Neuronal stem cell (in vitro differentiated cells): Measurements from ENCODE around the gene GPATCH2L.

Source experiments
- DNase-seq: peaks from one replicate; pipeline ENCODE4 v3.0.0-alpha.2; 2013; ENCODE audit warnings: low spot score
- H2AFZ ChIP-seq: one replicate; pipeline ENCODE4 v1.6.1; 2013; ENCODE audit warnings: mild to moderate bottlenecking, low read length, inconsistent platforms
- H2AK5ac ChIP-seq: 2 replicates; pipeline ENCODE4 v1.6.1; 2013; ENCODE audit warnings: low read depth, mild to moderate bottlenecking, inconsistent platforms, low read length, moderate library complexity, mixed read lengths
- H2BK120ac ChIP-seq: 2 replicates; pipeline ENCODE4 v1.6.1; 2013; ENCODE audit warnings: low read depth, mild to moderate bottlenecking, inconsistent platforms, low read length, moderate library complexity, mixed read lengths
- H2BK12ac ChIP-seq: one replicate; pipeline ENCODE4 v1.6.1; 2013; ENCODE audit warnings: low read length, inconsistent platforms
- H2BK15ac ChIP-seq: 2 replicates; pipeline ENCODE4 v1.6.1; 2013; ENCODE audit warnings: mild to moderate bottlenecking, low read length, inconsistent platforms, mixed read lengths
- H2BK5ac ChIP-seq: one replicate; pipeline ENCODE4 v1.6.1; 2013; ENCODE audit warnings: inconsistent platforms, mild to moderate bottlenecking, low read length, moderate library complexity
- H3K14ac ChIP-seq: one replicate; pipeline ENCODE4 v1.6.1; 2013; ENCODE audit warnings: low read length, inconsistent platforms
- H3K18ac ChIP-seq: 2 replicates; pipeline ENCODE4 v1.6.1; 2013; ENCODE audit warnings: low read length, inconsistent platforms
- H3K23ac ChIP-seq: 2 replicates; pipeline ENCODE4 v1.6.1; 2013; ENCODE audit warnings: low read depth, mild to moderate bottlenecking, mixed read lengths, low read length, inconsistent platforms; ENCODE audit not compliant: poor library complexity
- H3K27ac ChIP-seq: replicated peaks from 3 replicates; pipeline ENCODE4 v1.5.1; 2013; ENCODE audit warnings: low read length, inconsistent platforms
- H3K27me3 ChIP-seq, 3 experiments: 2 replicates each; pipeline ENCODE4 v1.6.1; 2013; ENCODE audit warnings: low read length in 3 of 3, mild to moderate bottlenecking in 2 of 3, inconsistent platforms in 1 of 3, low read depth in 1 of 3, mixed read lengths in 1 of 3, moderate library complexity in 1 of 3; ENCODE audit not compliant: control insufficient read depth in 3 of 3, insufficient read depth in 3 of 3
- H3K36me3 ChIP-seq, 2 donors: replicated peaks in 1 of 2; 2 replicates each; pipeline ENCODE4 v1.6.1; 2013; ENCODE audit warnings: low read length in 2 of 2; ENCODE audit not compliant: control insufficient read depth in 2 of 2, insufficient read depth in 2 of 2
- H3K4ac ChIP-seq: 2 replicates; pipeline ENCODE4 v1.6.1; 2013; ENCODE audit warnings: inconsistent platforms, mild to moderate bottlenecking, low read length, moderate library complexity
- H3K4me1 ChIP-seq, 2 donors: 1 replicate in 1 of 2; 2 replicates in 1 of 2; pipeline ENCODE4 v1.6.1; 2013; ENCODE audit warnings: low read length in 2 of 2, low read depth in 1 of 2; ENCODE audit not compliant: control insufficient read depth in 2 of 2, insufficient read depth in 1 of 2
- H3K4me2 ChIP-seq: one replicate; pipeline ENCODE4 v1.6.1; 2013; ENCODE audit warnings: mild to moderate bottlenecking, low read length, inconsistent platforms; ENCODE audit not compliant: insufficient read depth, poor library complexity, severe bottlenecking
- H3K4me3 ChIP-seq, 2 donors: 2 replicates each; pipeline ENCODE4 v1.5.1; 2013; ENCODE audit warnings: low read length in 2 of 2, mild to moderate bottlenecking in 2 of 2, inconsistent platforms in 1 of 2, moderate library complexity in 1 of 2
- H3K79me1 ChIP-seq: one replicate; pipeline ENCODE4 v1.6.1; 2013; ENCODE audit warnings: low read depth, mild to moderate bottlenecking, inconsistent platforms, low read length, moderate library complexity
- H3K9ac ChIP-seq: one replicate; pipeline ENCODE4 v1.6.1; 2013; ENCODE audit warnings: mild to moderate bottlenecking, low read depth, low read length, inconsistent platforms; ENCODE audit not compliant: poor library complexity
- H3K9me3 ChIP-seq, 2 donors: replicated peaks in 1 of 2; 2 replicates each; pipeline versions ENCODE3 to v1.6.1; 2013; ENCODE audit warnings: low read length in 2 of 2, mild to moderate bottlenecking in 2 of 2, inconsistent platforms in 1 of 2, low read depth in 1 of 2, mixed read lengths in 1 of 2, moderate library complexity in 1 of 2; ENCODE audit not compliant: control insufficient read depth in 2 of 2, insufficient read depth in 1 of 2
- H4K8ac ChIP-seq: one replicate; pipeline ENCODE4 v1.6.1; 2013; ENCODE audit warnings: low read depth, mild to moderate bottlenecking, inconsistent platforms, low read length, moderate library complexity
- H4K91ac ChIP-seq: one replicate; pipeline ENCODE4 v1.6.1; 2013; ENCODE audit warnings: low read length, low read depth, mild to moderate bottlenecking, inconsistent platforms; ENCODE audit not compliant: poor library complexity
- WGBS, 2 donors: extraction: QIAGEN DNeasy Blood & Tissue Kit; methylation state at CpG; one replicate each; pipeline ENCODE4 v1.1.7; 2013; ENCODE audit warnings: missing lambda C conversion rate in 2 of 2, mixed read lengths in 1 of 2; ENCODE audit not compliant: insufficient read length in 2 of 2, insufficient replicate concordance in 1 of 2; ENCODE audit errors: extremely low coverage in 2 of 2; 5-methylcytosine and 5-hydroxymethylcytosine counted together

The GPATCH2L gene

DNA sequence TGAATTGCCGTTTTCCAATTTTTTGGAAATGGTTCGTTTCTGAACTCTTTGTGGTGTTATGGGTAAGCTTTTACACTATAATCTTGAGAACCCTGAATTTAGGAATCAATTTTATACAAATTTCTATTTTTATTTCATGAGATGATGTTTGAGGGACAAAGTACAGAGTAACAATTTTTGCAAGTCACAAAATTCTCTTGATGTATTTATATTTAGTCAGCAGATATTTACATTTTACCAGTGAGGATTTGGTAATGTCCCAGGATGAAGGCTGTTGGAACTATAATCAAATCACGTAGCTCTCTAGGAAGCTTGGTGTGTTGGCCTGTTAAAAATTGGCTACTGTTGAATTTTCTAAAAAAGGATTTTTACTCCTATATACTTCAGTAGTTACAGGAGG, 24.2 kb downstream of the GPATCH2L start:
- no peak overlapping the region for H3K27ac ChIP-seq
- H2BK5ac ChIP-seq = no peak overlapping the region
- peaks cover 21 to 94% of the 10 kb centered on the region in 2 donors for H3K36me3 ChIP-seq
- no peak overlapping the region for H2AFZ ChIP-seq
- no peak overlapping the region for H2AK5ac ChIP-seq
- H4K91ac ChIP-seq = no peak overlapping the region
- H4K8ac ChIP-seq = no peak overlapping the region
- no peaks in the 10 kb centered on the region for H3K79me1 ChIP-seq
- DNase-seq = no peak
- no CpG with 5 or more reads among the region's 3 CpGs for WGBS, 2 donors
- H3K4me2 ChIP-seq = no peak overlapping the region
- H3K4me1 ChIP-seq = no peaks in the 10 kb centered on the region
- H3K4ac ChIP-seq = no peak overlapping the region
- no peak overlapping the region for H3K18ac ChIP-seq
- no peak overlapping the region for H3K14ac ChIP-seq
- H3K27me3 ChIP-seq = no peaks in the 10 kb centered on the region
- no peak overlapping the region for H3K23ac ChIP-seq
- H3K9me3 ChIP-seq = no peaks in the 10 kb centered on the region
- H3K4me3 ChIP-seq = no peak overlapping the region
- no peak overlapping the region for H2BK120ac ChIP-seq
- no peak overlapping the region for H3K9ac ChIP-seq
- no peak overlapping the region for H2BK12ac ChIP-seq
- H2BK15ac ChIP-seq = no peak overlapping the region

DNA sequence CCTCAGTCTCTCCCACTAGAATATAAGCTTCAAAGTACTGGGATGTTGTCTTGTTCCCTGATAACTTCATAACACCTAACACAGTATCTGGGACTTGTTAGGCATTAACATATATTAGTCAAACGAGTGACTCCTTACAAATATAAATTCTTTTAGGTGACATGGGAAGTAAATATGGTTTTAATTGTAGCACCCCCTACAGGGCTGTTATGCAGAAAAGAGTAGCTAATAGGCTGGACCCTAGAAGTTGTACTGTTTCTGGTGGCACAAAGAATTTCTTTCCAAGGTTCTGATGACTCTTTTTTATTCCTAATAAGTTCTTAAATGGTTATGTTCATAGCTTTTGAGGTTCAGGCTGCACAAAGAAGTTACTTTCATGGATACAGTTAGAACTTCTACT, 29.8 kb downstream of the GPATCH2L start:
- H3K4me3 ChIP-seq = no peak overlapping the region
- no peak overlapping the region for H3K9ac ChIP-seq
- no peaks in the 10 kb centered on the region for H3K79me1 ChIP-seq
- H3K23ac ChIP-seq = no peak overlapping the region
- no peak overlapping the region for H3K4me2 ChIP-seq
- H4K8ac ChIP-seq = no peak overlapping the region
- no peaks in the 10 kb centered on the region for H3K27me3 ChIP-seq
- no peak overlapping the region for H3K14ac ChIP-seq
- H3K18ac ChIP-seq = no peak overlapping the region
- H2AFZ ChIP-seq = no peak overlapping the region
- peaks cover 0 to 4% of the 10 kb centered on the region in 2 donors for H3K4me1 ChIP-seq
- H4K91ac ChIP-seq = no peak overlapping the region
- no peak overlapping the region for H3K4ac ChIP-seq
- no peak overlapping the region for H2BK120ac ChIP-seq
- H2AK5ac ChIP-seq = no peak overlapping the region
- no peak for DNase-seq
- peaks cover 19 to 95% of the 10 kb centered on the region in 2 donors for H3K36me3 ChIP-seq
- no peak overlapping the region for H2BK15ac ChIP-seq
- H2BK5ac ChIP-seq = no peak overlapping the region
- no CpG with 5 or more reads among the region's 1 CpG for WGBS, 2 donors
- H2BK12ac ChIP-seq = no peak overlapping the region
- H3K9me3 ChIP-seq = no peaks in the 10 kb centered on the region
- no peak overlapping the region for H3K27ac ChIP-seq

DNA sequence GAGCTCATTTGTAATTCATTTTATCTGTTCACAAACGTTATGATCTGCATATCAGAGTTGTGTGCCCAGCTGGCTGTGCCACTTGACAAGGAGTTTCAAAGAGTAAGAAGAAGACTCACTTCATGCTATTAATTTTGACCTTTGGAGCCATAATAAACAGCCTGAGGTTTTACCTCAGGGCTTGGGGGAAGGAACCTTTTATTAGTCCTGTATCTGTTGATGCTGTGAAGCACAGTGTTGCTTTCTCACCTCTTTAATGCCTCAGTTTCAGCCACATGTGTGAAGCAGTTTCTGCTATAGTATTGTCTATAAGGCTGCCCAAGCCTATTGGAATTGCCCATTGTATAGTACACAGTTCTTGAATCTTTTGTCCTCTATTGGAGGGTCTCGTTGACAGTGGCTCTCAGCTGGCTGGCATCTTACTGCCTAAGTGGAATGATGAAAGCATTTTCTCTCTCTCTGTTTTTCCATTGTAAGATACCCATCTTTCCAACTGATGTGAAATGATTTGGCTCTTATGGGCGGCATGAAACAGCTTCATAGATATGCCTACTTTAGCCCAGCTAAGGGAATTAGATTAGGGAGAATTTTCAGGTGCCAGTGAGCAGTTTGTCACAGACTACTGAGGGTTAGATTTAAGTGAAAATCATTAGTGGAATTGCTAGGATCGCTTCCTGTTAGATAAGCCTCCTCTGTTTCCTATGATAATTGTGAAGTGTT, 34.7 kb downstream of the GPATCH2L start:
- Histone ChIP-seq H2BK12ac (no peak overlapping the region), H3K9ac (no peak overlapping the region), H2BK120ac (no peak overlapping the region), H3K18ac (no peak overlapping the region), H3K4me1 (peaks cover 0 to 4% of the 10 kb centered on the region in 2 donors), H3K4me2 (no peak overlapping the region), H3K4ac (no peak overlapping the region), H4K91ac (no peak overlapping the region), H2AFZ (no peak overlapping the region), H3K4me3 (no peak overlapping the region), H3K9me3 (no peaks in the 10 kb centered on the region), H4K8ac (no peak overlapping the region), H3K14ac (no peak overlapping the region), H2BK5ac (no peak overlapping the region), H2AK5ac (no peak overlapping the region), H3K27ac (no peak overlapping the region), H3K79me1 (no peaks in the 10 kb centered on the region), H2BK15ac (no peak overlapping the region), H3K27me3 (no peaks in the 10 kb centered on the region), H3K23ac (no peak overlapping the region), H3K36me3 (peaks cover 5 to 90% of the 10 kb centered on the region in 2 donors)
- no CpG with 5 or more reads among the region's 4 CpGs for WGBS, 2 donors
- DNase-seq = no peak

DNA sequence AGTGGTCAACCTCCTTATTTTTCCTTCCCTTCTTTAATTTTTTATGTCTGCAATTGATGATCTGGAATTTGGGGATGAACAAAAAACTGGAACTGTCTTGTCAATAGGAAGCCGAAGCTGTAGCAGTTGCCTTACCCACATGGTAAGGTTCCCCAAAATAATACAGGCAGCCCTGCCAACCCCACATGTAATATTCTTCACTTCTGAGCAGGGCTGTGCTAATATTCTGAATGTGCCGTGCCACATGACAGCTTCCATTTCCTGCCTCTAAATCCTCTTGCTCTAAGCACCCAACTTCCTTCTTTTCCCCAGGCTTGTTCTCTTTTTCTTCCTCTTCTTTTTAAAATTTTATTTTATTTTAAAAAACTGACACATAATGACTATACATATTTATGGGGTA, 39.6 kb downstream of the GPATCH2L start:
- no peak overlapping the region for H3K27ac ChIP-seq
- peaks cover 0 to 2% of the 10 kb centered on the region in 2 donors for H3K4me1 ChIP-seq
- no peak overlapping the region for H2BK120ac ChIP-seq
- H3K14ac ChIP-seq = no peak overlapping the region
- no peak overlapping the region for H2BK5ac ChIP-seq
- H2BK15ac ChIP-seq = no peak overlapping the region
- no peak for DNase-seq
- peaks cover 4 to 93% of the 10 kb centered on the region in 2 donors for H3K36me3 ChIP-seq
- no peak overlapping the region for H3K23ac ChIP-seq
- no peak overlapping the region for H4K91ac ChIP-seq
- H3K79me1 ChIP-seq = no peaks in the 10 kb centered on the region
- no peak overlapping the region for H3K18ac ChIP-seq
- no peak overlapping the region for H3K4me3 ChIP-seq
- H3K27me3 ChIP-seq = no peaks in the 10 kb centered on the region
- no peak overlapping the region for H2AFZ ChIP-seq
- H3K9me3 ChIP-seq = no peaks in the 10 kb centered on the region
- H2AK5ac ChIP-seq = no peak overlapping the region
- H3K9ac ChIP-seq = no peak overlapping the region
- WGBS, 2 donors = no CpG with 5 or more reads among the region's 2 CpGs
- no peak overlapping the region for H4K8ac ChIP-seq
- H2BK12ac ChIP-seq = no peak overlapping the region
- no peak overlapping the region for H3K4me2 ChIP-seq
- no peak overlapping the region for H3K4ac ChIP-seq
